SK-N-SH (cell line): ENCODE measurements around the gene ACACB.

ENCODE experiments used
- CTCF ChIP-seq: fragments of 200-600 bp; sonication (generic); IDR thresholded peaks from 2 replicates; pipeline ENCODE4 v1.6.1; 2017; ENCODE audit warnings: antibody characterized with exemption, mild to moderate bottlenecking, moderate library complexity
- ELF1 ChIP-seq: IDR thresholded peaks from 2 replicates; pipeline ENCODE4 v1.4.0; 2012
- EP300 ChIP-seq, 2 experiments: IDR thresholded peaks; 2 replicates each; pipeline versions ENCODE4 v1.4.0 to v1.6.1; 2012; ENCODE audit warnings: borderline replicate concordance in 1 of 2, low read depth in 1 of 2, low read length in 1 of 2
- EZH2phosphoT487 ChIP-seq: fragments of 200-600 bp; sonication (generic); IDR thresholded peaks from 2 replicates; pipeline ENCODE4 v1.6.1; 2017; ENCODE audit warnings: low read depth, mixed run types, mild to moderate bottlenecking, antibody characterized with exemption, moderate library complexity, borderline replicate concordance
- GABPA ChIP-seq: IDR thresholded peaks from 2 replicates; pipeline ENCODE4 v1.4.0; 2012; ENCODE audit warnings: low read depth, mild to moderate bottlenecking
- MAX ChIP-seq: IDR thresholded peaks from 2 replicates; pipeline ENCODE4 v1.4.0; 2012; ENCODE audit warnings: low read depth
- POLR2AphosphoS5 ChIP-seq: IDR thresholded peaks from 2 replicates; pipeline ENCODE4 v1.6.1; 2012; ENCODE audit warnings: low read depth, low read length
- RCOR1 ChIP-seq: fragments of 150-350 bp; IDR thresholded peaks from 2 replicates; pipeline ENCODE4 v1.6.1; 2017; ENCODE audit warnings: antibody characterized with exemption, low read length
- SIN3A ChIP-seq: IDR thresholded peaks from 2 replicates; pipeline ENCODE4 v1.6.1; 2012; ENCODE audit warnings: low read depth, mild to moderate bottlenecking, low read length, moderate library complexity, borderline replicate concordance
- SMC3 ChIP-seq: IDR thresholded peaks from 2 replicates; pipeline ENCODE4 v1.6.1; 2012; ENCODE audit warnings: low read depth, low read length, improper control_type of control experiment
- TAF1 ChIP-seq: IDR thresholded peaks from 2 replicates; pipeline ENCODE4 v1.6.1; 2012; ENCODE audit warnings: low read depth, mild to moderate bottlenecking, low read length, moderate library complexity, borderline replicate concordance
- YY1 ChIP-seq: IDR thresholded peaks from 2 replicates; pipeline ENCODE4 v1.4.0; 2012; ENCODE audit warnings: low read depth, mild to moderate bottlenecking
- TF ChIP-seq, protein P1 (sequence below): IDR thresholded peaks from 2 replicates; pipeline ENCODE4 v1.6.1; 2012; ENCODE audit warnings: mild to moderate bottlenecking, low read depth, low read length, moderate library complexity
- TF ChIP-seq, protein P2 (sequence below): IDR thresholded peaks from 2 replicates; pipeline ENCODE4 v1.4.0; 2012; ENCODE audit warnings: low read depth, borderline replicate concordance

DNA sequence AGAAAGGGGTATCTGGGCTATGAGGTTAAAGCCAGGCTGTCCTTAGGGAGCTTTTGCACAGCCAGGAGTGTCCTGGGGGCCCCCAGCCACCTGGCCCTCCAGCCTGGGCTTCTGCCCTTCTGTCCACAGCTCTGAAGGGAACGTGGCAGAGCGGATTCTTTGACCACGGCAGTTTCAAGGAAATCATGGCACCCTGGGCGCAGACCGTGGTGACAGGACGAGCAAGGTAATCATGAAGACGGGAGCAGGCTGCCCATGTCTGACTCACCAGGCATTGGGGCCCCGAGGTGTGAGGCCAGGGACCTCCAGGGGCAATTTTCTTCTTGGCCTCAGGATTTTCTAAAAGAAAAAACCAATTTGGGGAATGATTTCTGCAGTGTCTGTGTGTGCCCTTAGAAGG lies 139.6 kb downstream of the ACACB start:
- TF ChIP-seq YY1 = no peak
- TF ChIP-seq, protein P1, sequence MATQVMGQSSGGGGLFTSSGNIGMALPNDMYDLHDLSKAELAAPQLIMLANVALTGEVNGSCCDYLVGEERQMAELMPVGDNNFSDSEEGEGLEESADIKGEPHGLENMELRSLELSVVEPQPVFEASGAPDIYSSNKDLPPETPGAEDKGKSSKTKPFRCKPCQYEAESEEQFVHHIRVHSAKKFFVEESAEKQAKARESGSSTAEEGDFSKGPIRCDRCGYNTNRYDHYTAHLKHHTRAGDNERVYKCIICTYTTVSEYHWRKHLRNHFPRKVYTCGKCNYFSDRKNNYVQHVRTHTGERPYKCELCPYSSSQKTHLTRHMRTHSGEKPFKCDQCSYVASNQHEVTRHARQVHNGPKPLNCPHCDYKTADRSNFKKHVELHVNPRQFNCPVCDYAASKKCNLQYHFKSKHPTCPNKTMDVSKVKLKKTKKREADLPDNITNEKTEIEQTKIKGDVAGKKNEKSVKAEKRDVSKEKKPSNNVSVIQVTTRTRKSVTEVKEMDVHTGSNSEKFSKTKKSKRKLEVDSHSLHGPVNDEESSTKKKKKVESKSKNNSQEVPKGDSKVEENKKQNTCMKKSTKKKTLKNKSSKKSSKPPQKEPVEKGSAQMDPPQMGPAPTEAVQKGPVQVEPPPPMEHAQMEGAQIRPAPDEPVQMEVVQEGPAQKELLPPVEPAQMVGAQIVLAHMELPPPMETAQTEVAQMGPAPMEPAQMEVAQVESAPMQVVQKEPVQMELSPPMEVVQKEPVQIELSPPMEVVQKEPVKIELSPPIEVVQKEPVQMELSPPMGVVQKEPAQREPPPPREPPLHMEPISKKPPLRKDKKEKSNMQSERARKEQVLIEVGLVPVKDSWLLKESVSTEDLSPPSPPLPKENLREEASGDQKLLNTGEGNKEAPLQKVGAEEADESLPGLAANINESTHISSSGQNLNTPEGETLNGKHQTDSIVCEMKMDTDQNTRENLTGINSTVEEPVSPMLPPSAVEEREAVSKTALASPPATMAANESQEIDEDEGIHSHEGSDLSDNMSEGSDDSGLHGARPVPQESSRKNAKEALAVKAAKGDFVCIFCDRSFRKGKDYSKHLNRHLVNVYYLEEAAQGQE = no peak
- no peak for TF ChIP-seq CTCF
- no peak for TF ChIP-seq EZH2phosphoT487
- TF ChIP-seq GABPA = no peak
- no peak for TF ChIP-seq TAF1
- TF ChIP-seq, protein P2, sequence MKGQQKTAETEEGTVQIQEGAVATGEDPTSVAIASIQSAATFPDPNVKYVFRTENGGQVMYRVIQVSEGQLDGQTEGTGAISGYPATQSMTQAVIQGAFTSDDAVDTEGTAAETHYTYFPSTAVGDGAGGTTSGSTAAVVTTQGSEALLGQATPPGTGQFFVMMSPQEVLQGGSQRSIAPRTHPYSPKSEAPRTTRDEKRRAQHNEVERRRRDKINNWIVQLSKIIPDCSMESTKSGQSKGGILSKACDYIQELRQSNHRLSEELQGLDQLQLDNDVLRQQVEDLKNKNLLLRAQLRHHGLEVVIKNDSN = no peak
- no peak for TF ChIP-seq EP300 (IDR thresholded peaks at IDR 0.05; ENCODE audit: borderline replicate concordance in 1 of 2, low read depth in 1 of 2, low read length in 1 of 2)
- TF ChIP-seq MAX = no peak
- no peak for TF ChIP-seq SMC3
- TF ChIP-seq POLR2AphosphoS5 = no peak
- no peak for TF ChIP-seq RCOR1
- no peak for TF ChIP-seq SIN3A
- TF ChIP-seq ELF1 = no peak
